Measurements from ENCODE around the gene PDIA2.
A peak's percentile ranks its signal among the peaks of the same experiment; 100 is the strongest.
"Not testable (repeated sequence)": the region's sequence is repeated elsewhere in the genome, so short reads cannot be mapped to it uniquely, and the experiment has no call there.

PDIA2 gene, protein sequence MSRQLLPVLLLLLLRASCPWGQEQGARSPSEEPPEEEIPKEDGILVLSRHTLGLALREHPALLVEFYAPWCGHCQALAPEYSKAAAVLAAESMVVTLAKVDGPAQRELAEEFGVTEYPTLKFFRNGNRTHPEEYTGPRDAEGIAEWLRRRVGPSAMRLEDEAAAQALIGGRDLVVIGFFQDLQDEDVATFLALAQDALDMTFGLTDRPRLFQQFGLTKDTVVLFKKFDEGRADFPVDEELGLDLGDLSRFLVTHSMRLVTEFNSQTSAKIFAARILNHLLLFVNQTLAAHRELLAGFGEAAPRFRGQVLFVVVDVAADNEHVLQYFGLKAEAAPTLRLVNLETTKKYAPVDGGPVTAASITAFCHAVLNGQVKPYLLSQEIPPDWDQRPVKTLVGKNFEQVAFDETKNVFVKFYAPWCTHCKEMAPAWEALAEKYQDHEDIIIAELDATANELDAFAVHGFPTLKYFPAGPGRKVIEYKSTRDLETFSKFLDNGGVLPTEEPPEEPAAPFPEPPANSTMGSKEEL

DNA sequence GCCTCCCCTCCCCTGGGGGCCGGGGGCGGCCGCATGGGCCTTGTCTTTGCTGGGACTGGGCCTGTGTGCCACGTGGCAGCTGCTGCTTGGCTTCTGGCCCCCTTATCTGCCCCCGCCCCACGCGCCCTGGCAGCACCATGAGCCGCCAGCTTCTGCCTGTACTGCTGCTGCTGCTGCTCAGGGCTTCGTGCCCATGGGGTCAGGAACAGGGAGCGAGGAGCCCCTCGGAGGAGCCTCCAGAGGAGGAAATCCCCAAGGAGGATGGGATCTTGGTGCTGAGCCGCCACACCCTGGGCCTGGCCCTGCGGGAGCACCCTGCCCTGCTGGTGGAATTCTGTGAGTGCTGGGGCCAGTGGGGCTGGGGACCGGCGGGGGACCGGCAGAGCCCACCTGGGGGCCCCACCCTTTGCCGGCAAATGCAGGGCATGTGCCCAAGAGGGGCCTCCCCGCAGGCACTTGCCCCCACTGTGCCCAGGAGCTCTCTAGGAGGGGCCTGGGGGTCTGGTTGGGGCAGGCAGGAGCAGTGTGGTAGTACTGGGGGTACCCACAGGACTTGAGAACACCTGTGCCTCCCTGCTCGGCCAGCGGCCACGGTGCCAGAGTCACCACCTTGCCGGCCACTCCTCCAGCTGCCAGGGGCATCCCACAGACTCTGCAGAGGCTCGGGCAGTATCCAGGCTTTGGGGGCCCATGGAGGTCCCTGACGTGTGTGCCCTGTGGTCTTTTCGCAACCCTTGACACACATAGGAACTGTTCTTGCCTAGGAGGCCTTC, at the start of gene PDIA2:
Gene PDIA2 (plus strand): TSS at position 132 of the 773 bp plus-strand sequence. CDS start 6 bp downstream, at position 138.
- no peak for ATAC-seq
- Mint-ChIP-seq H3K27ac (no peak within 1 kb of the TSS), H3K27me3 (peaks cover 41% of the 10 kb centered on the region), H3K4me3 (no peak within 1 kb of the TSS), H3K4me1 (peaks cover 7% of the 10 kb centered on the region), H3K9me3 (no peaks in the 10 kb centered on the region), H3K36me3 (peaks cover 21% of the 10 kb centered on the region)

DNA sequence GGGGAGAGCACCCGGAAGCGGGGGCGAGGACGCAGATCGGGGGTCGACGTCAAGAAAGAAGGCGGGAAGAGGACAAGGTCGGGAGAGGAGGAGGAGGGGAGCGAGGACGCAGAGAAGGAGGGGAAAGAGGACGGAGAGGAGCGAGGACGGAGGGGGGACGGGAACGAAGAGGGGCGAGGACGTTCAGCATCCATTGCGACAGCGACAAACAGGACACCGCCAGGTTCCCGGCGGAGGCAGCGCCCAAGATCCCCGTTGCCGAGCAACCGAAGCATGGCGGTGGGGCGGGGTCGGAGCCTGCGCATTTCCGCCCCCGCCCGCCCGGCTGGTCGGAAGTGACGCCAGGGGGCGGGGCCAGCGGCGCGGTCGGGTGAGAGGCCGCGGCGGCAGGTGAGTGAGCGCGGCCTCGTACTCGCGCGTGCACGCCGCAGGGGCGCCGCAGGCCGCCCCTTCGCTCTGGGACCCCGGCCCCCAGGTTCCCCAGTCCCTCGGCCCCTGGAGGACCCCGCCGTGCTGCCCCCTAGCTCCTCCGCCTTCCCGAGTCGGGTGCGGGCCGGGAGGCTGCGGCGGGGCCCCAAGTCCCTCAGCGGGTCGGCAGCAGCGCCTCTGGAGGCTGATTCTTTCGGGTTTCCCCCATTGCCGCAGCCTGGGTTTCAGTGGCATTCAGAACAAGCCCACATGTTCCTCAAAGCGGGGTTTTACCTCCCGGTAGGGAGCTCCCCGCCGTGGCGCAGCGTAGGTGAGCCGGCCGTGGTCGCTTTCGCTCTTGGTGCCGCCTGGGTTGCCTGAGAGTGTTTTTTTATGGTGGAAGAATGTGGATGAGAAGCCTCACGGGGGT, 48.3 kb upstream of the PDIA2 start, which contains the start of gene FAM234A:
Gene FAM234A (plus strand): TSS at position 354 of the 838 bp plus-strand sequence. CDS start 19,593 bp downstream, outside the sequence.
- no peaks in the 10 kb centered on the region for H3K27me3 Mint-ChIP-seq
- H3K27ac Mint-ChIP-seq: peak within 1 kb of the TSS; percentile 95
- peak within 1 kb of the TSS; percentile 90 for H3K4me3 Mint-ChIP-seq
- no peaks in the 10 kb centered on the region for H3K36me3 Mint-ChIP-seq
- ATAC-seq: peak; percentile 95
- H3K9me3 Mint-ChIP-seq: no peaks in the 10 kb centered on the region
- H3K4me1 Mint-ChIP-seq: peaks cover 19% of the 10 kb centered on the region

DNA sequence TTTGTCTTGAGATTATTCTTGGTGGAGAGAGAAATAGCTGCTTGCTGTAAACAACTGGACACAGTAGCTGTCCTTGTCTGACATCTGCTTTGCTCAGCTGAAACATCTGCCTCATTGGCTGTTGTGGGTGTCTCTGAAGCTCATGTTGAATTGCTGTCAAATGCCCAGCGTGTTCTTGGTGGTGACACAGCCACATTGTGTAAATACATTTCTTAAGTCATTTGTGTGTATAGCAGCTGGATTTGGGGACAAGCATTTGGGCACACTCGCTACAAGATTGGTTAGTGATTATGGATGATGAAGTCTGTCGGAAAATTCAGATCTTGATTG, 43.1 kb upstream of the PDIA2 start:
- Mint-ChIP-seq H3K4me3 (peak overlapping the region; percentile 13), H3K27me3 (no peaks in the 10 kb centered on the region), H3K9me3 (no peaks in the 10 kb centered on the region), H3K4me1 (peaks cover 33% of the 10 kb centered on the region), H3K27ac (peak overlapping the region; percentile 71), H3K36me3 (no peaks in the 10 kb centered on the region)
- ATAC-seq: no peak

DNA sequence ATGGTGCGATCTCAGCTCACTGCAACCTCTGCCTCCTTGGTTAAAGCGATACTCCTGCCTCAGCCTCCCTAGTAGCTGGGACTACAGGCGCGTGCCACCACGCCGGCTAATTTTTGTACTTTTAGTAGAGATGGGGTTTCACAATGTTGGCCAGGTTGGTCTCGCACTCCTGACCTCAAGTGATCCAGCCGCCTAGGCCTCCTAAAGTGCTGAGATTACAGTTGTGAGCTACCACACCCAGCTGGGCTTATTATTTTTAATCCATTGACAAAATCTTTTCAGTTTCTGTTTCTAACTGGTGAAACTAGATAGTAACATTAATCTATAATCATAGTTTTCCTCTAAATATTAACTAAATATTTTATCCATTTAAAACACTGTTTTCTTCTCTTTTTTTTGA, 42.4 kb upstream of the PDIA2 start:
- H3K4me1 Mint-ChIP-seq: peaks cover 27% of the 10 kb centered on the region
- H3K4me3 Mint-ChIP-seq: no peak overlapping the region
- H3K27me3 Mint-ChIP-seq: no peaks in the 10 kb centered on the region
- ATAC-seq: no peak
- no peaks in the 10 kb centered on the region for H3K9me3 Mint-ChIP-seq
- no peak overlapping the region for H3K27ac Mint-ChIP-seq
- H3K36me3 Mint-ChIP-seq: no peaks in the 10 kb centered on the region

DNA sequence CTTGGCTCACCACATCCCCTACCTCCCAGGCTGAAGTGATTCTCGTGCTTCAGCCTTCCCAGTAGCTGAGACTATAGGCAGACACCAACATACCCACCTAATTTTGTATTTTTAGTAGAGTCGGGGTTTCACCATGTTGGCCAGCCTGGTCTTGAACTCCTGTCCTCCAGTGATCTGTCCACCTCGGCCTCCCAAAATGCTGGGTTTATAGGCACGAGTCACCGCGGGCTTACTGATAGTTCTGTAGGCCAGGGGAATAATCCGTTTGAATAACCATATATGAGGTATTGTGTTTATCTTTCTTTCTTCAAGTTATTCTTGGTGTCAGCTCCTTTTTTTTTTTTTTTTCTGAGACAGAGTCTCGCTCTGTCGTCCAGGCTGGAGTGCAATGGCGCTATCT, 40.7 kb upstream of the PDIA2 start:
- no peaks in the 10 kb centered on the region for H3K36me3 Mint-ChIP-seq
- H3K27ac Mint-ChIP-seq: no peak overlapping the region
- ATAC-seq: no peak
- no peaks in the 10 kb centered on the region for H3K9me3 Mint-ChIP-seq
- peaks cover 22% of the 10 kb centered on the region for H3K4me1 Mint-ChIP-seq
- H3K4me3 Mint-ChIP-seq: no peak overlapping the region
- no peaks in the 10 kb centered on the region for H3K27me3 Mint-ChIP-seq

DNA sequence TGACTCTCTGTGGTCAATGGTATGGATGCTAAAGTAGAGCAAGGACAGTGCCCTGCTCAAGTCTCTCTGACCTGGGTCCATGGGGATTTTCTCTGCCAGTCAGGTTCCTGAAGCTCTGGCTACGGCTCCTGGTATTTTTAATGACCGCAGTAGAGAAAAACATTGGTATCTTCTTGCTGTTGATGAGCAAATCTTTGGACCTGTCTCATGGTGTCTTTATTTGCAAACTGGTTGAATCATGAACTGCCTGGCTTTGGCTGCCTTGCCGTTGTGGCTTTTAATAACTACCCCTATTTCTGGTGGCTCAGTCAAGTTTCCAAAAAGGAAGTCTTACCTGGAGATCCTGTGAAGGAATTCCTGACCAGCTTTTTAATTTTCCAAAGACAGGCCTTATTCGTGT, 39.6 kb upstream of the PDIA2 start:
- Mint-ChIP-seq H3K4me1 (peaks cover 20% of the 10 kb centered on the region), H3K27me3 (no peaks in the 10 kb centered on the region), H3K4me3 (no peak overlapping the region), H3K27ac (no peak overlapping the region), H3K9me3 (no peaks in the 10 kb centered on the region), H3K36me3 (peaks cover 6% of the 10 kb centered on the region)
- no peak for ATAC-seq

DNA sequence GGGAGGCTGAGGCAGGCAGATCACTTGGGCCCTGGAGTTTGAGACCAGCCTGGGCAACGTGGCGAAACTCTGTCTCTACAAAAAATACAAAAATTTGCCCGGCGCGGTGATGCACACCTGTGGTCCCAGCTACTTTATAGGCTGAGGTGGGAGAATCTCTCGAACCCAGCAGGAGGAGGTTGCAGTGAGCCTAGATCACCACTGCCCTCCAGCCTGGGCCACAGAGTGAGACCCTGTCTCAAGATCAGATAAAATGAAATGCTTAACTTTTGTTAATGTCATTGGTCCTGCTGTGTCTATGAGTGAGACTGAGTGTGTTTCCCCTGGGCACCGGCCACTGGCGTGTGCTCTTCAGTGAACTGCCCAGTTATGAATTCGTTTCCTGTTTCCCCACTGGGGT, 37.9 kb upstream of the PDIA2 start:
- peaks cover 7% of the 10 kb centered on the region for H3K36me3 Mint-ChIP-seq
- peaks cover 13% of the 10 kb centered on the region for H3K4me1 Mint-ChIP-seq
- no peaks in the 10 kb centered on the region for H3K9me3 Mint-ChIP-seq
- H3K4me3 Mint-ChIP-seq: no peak overlapping the region
- H3K27me3 Mint-ChIP-seq: no peaks in the 10 kb centered on the region
- no peak for ATAC-seq
- no peak overlapping the region for H3K27ac Mint-ChIP-seq

DNA sequence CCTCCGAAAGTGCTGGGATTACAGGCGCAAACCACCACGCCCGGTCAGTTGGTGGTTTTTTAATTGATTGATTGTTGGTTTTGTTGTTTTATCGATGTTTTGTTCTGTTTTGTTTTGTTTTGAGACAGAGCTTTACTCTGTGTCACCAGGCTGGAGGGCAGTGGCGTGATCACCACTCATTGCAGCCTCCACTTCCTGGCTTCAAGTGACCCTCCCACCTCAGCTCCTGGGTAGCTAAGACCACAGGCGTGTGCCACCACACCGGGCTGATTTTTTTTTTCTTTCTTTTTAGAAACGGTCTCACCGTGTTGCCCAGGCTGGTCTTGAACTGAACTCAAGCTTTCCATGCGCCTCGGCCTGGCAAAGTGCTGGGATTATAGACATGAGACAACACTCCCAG, 35.9 kb upstream of the PDIA2 start:
- Mint-ChIP-seq H3K27ac (no peak overlapping the region), H3K27me3 (no peaks in the 10 kb centered on the region), H3K4me3 (no peak overlapping the region), H3K4me1 (peaks cover 16% of the 10 kb centered on the region), H3K9me3 (no peaks in the 10 kb centered on the region), H3K36me3 (peaks cover 18% of the 10 kb centered on the region)
- no peak for ATAC-seq

DNA sequence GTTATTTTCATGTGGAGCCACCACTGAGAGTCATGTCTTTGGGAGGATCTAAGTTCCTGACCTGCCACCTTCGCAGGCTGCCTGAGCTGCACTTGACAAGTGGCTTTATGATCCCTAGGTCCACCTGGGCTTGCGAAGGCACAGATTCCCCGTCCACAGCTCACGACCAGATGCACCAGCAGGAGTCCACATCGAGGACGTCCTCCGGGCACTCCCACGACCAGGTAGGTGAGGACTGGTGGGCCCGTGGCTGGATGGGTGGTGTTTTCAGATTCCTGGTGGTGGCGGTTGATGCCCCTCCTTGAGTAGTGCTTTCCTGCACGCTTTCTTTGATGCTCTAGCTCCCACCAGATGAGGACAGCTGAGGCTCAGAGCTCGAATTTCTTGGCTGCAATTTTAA, 33.5 kb upstream of the PDIA2 start:
- Mint-ChIP-seq H3K4me1 (peaks cover 19% of the 10 kb centered on the region), H3K36me3 (peaks cover 30% of the 10 kb centered on the region), H3K4me3 (no peak overlapping the region), H3K27me3 (no peaks in the 10 kb centered on the region), H3K9me3 (no peaks in the 10 kb centered on the region), H3K27ac (no peak overlapping the region)
- ATAC-seq: no peak

DNA sequence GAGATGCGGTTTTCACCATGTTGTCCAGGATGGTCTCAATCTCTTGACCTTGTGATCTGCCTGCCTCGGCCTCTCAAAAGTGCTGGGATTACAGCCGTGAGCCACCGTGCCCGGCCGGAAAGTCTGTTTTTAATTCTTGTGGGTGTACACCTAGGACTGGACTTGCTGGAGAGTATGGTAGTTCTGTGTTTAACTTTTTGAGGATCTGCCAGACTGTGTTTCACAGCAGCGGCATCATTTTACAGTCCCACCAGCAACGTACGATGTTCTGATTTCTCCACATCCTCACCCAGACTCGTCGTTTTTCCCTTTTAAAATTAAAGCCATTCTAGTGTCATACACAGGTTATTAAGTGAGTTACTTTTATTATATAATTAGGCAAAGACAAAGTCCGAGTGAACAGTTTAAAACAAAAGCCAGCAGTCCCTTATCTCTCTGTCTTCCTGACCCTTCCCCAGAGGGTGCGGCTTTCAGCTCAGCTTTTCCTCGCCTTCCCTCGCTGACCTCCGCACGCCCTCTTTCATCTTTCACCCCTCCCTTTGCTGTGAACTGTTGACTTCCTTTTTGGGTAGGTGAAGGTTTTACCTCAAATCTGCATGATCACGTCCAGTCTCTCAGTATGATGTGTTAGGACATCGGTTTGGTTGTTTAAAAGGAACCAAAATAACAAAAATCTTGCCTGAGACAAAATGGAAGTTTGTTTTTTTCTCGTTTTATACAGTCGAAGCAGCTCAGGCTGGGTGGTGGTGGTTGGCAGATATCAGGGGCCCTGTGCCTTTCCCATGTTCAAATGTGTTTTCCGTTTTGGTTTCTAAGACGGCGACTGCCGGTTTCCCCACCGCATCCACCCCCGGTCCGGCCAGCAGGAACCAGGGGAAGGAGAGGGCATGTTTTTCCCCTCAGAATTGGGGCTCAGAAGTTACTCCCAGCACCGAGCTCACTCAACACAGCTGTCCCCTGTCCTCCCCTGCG, 30.3 kb upstream of the PDIA2 start:
- Mint-ChIP-seq H3K27me3 (no peaks in the 10 kb centered on the region), H3K9me3 (no peaks in the 10 kb centered on the region), H3K27ac (peak overlapping the region; percentile 81), H3K4me3 (peak overlapping the region; percentile 74), H3K36me3 (peaks cover 61% of the 10 kb centered on the region), H3K4me1 (peaks cover 19% of the 10 kb centered on the region)
- ATAC-seq: peak; percentile 83

DNA sequence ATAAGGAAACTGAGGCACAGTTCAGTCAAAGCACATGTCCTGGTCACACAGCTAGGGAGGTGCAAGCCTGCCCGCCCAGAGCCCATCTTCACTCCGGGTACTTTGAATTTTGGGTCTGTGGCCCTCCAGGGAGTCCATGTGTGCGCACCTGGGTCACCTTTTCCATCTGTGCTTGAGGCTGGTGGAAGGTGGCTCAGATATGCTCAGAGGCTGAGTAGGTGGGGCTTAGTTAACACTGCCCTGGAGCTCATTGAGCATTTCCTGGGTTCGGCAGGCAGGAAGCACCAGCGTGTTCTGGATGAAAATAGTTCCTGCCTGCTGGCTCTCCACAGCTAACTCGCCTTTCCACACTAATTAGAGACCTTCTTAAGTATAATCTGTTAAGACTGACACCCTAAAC, 29.1 kb upstream of the PDIA2 start:
- no peak overlapping the region for H3K4me3 Mint-ChIP-seq
- peaks cover 62% of the 10 kb centered on the region for H3K36me3 Mint-ChIP-seq
- H3K27ac Mint-ChIP-seq: no peak overlapping the region
- H3K27me3 Mint-ChIP-seq: no peaks in the 10 kb centered on the region
- peaks cover 19% of the 10 kb centered on the region for H3K4me1 Mint-ChIP-seq
- no peaks in the 10 kb centered on the region for H3K9me3 Mint-ChIP-seq
- ATAC-seq: no peak

DNA sequence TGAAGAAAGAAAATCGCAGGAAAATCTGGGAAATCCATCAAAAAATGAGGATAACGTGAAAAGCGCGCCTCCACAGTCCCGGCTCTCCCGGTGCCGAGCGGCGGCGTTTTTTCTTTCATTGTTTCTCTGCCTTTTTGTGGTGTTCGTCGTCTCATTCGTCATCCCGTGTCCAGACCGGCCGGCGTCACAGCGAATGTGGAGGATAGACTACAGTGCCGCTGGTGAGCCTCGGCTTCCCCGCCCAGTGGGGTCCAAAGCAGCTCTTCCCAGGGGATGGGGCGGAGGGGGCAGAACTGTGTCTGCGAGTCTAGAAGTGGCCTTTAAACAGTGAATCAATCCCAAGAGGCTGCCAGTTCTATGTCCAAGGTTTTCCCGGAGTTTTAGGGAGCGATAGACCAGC, 28.5 kb upstream of the PDIA2 start:
- H3K9me3 Mint-ChIP-seq: no peaks in the 10 kb centered on the region
- ATAC-seq: no peak
- H3K4me3 Mint-ChIP-seq: no peak overlapping the region
- peaks cover 62% of the 10 kb centered on the region for H3K36me3 Mint-ChIP-seq
- no peak overlapping the region for H3K27ac Mint-ChIP-seq
- H3K27me3 Mint-ChIP-seq: no peaks in the 10 kb centered on the region
- H3K4me1 Mint-ChIP-seq: peaks cover 19% of the 10 kb centered on the region

DNA sequence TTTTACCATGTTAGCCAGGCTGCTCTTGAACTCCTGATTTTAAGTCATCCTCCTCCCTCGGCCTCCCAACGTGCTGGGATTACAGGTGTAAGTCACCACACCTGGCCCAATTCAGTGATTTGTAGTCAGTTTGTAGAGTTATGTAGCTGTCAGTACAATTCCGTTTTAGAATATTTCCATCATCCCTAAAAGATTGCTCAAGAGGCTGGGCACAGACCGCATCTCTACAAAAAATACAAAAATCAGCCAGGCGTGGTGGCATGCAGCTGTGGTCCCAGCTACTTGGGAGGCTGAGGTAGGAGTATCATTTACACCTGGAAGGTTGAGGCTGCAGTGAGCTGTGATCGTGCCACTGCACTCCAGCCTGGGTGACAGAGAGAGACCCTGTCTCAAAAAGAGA, 27.8 kb upstream of the PDIA2 start:
- Mint-ChIP-seq H3K4me1 (peaks cover 19% of the 10 kb centered on the region), H3K9me3 (no peaks in the 10 kb centered on the region), H3K4me3 (no peak overlapping the region), H3K27me3 (no peaks in the 10 kb centered on the region), H3K27ac (no peak overlapping the region), H3K36me3 (peaks cover 63% of the 10 kb centered on the region)
- no peak for ATAC-seq

DNA sequence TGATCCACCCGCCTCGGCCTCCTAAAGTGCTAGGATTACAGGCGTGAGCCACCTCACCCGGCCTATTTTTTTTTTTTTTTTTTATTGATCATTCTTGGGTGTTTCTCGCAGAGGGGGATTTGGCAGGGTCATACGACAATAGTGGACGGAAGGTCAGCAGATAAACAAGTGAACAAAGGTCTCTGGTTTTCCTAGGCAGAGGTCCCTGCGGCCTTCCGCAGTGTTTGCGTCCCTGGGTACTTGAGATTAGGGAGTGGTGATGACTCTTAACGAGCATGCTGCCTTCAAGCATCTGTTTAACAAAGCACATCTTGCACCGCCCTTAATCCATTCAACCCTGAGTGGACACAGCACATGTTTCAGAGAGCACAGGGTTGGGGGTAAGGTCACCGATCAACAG, 24.9 kb upstream of the PDIA2 start:
- peaks cover 74% of the 10 kb centered on the region for H3K36me3 Mint-ChIP-seq
- not testable (repeated sequence) for H3K27me3 Mint-ChIP-seq, H3K27ac Mint-ChIP-seq, H3K4me1 Mint-ChIP-seq, ATAC-seq, H3K9me3 Mint-ChIP-seq, H3K4me3 Mint-ChIP-seq

Measured in stimulated activated memory B cell treated with anti-CD40 and anti-IgM and Interleukin-4, amounts not matched to agents 10 μg/mL and 1 μg/mL and 100 μg/mL, for 72 hours (primary cell).